NCI-H524 treated with DMSO at 0.1 percent for 48 hours (cell line): ENCODE data around the gene CWH43.
A peak's percentile ranks its signal among the peaks of the same experiment; 100 is the strongest.
"Not testable (repeated sequence)": the region's sequence is repeated elsewhere in the genome, so short reads cannot be mapped to it uniquely, and the experiment has no call there.

Experiments used
- DNase-seq: peaks from one replicate; lab custom pipeline; 2025; lab: John Stamatoyannopoulos, UW

CWH43 gene

GRCh38 chr4:48985976-48986653 lies at the start of gene CWH43:
Gene CWH43, plus strand, starts transcription at chr4:48986275. Its CDS starts 155 bp downstream, at chr4:48986430.
- DNase-seq: no peak

- no peak for DNase-seq
These were observed 49.0 kb upstream of the CWH43 start for GRCh38 chr4:48937033-48937432.

- DNase-seq: no peak
These were observed 47.2 kb upstream of the CWH43 start for GRCh38 chr4:48938831-48939230.

GRCh38 chr4:48939785-48940184 lies 46.3 kb upstream of the CWH43 start:
- DNase-seq: no peak

GRCh38 chr4:48943387-48943786 lies 42.7 kb upstream of the CWH43 start:
- DNase-seq: no peak

GRCh38 chr4:48944252-48944651 lies 41.8 kb upstream of the CWH43 start:
- DNase-seq: no peak

- no peak for DNase-seq
These were observed 41.3 kb upstream of the CWH43 start for GRCh38 chr4:48944756-48945241.

GRCh38 chr4:48945981-48946380 lies 40.1 kb upstream of the CWH43 start:
- DNase-seq: no peak

- DNase-seq: no peak
These were observed 38.3 kb upstream of the CWH43 start for GRCh38 chr4:48947731-48948130.

- no peak for DNase-seq
These were observed 37.0 kb upstream of the CWH43 start for GRCh38 chr4:48949086-48949485.

GRCh38 chr4:48949518-48950219 lies 36.4 kb upstream of the CWH43 start:
- no peak for DNase-seq

GRCh38 chr4:48954314-48954713 lies 31.8 kb upstream of the CWH43 start:
- DNase-seq: no peak

- not testable (repeated sequence) for DNase-seq
These were observed 28.7 kb upstream of the CWH43 start for GRCh38 chr4:48957366-48957765.

GRCh38 chr4:48958582-48958981 lies 27.5 kb upstream of the CWH43 start:
- DNase-seq: no peak

GRCh38 chr4:48960988-48961635 lies 25.0 kb upstream of the CWH43 start:
- DNase-seq: no peak

- no peak for DNase-seq
These were observed 23.4 kb upstream of the CWH43 start for GRCh38 chr4:48962636-48963035.

GRCh38 chr4:48963042-48963679 lies 22.9 kb upstream of the CWH43 start:
- DNase-seq: peak; percentile 49

GRCh38 chr4:48967101-48967500 lies 19.0 kb upstream of the CWH43 start:
- no peak for DNase-seq

GRCh38 chr4:48967631-48968030 lies 18.4 kb upstream of the CWH43 start:
- DNase-seq: no peak

- no peak for DNase-seq
These were observed 17.3 kb upstream of the CWH43 start for GRCh38 chr4:48968814-48969213.

- no peak for DNase-seq
These were observed 15.6 kb upstream of the CWH43 start for GRCh38 chr4:48970471-48970921.

- no peak for DNase-seq
These were observed 11.0 kb upstream of the CWH43 start for GRCh38 chr4:48974979-48975640.
